Stimulated activated CD4-positive, alpha-beta T cell treated with anti-CD3 and anti-CD28 coated beads, Interleukin-1b, Interleukin-23, amount 100 ng/mL, for 24 hours (primary cell): Measurements from ENCODE around the gene KATNAL2.
"Not testable (repeated sequence)": the region's sequence is repeated elsewhere in the genome, so short reads cannot be mapped to it uniquely, and the experiment has no call there.

ENCODE experiments used
- DNase-seq, 4 experiments: peaks; one replicate each; pipeline ENCODE4 v3.0.0-alpha.2; 2020; ENCODE audit warnings: low read depth in 4 of 4, low spot score in 1 of 4

The KATNAL2 gene

DNA sequence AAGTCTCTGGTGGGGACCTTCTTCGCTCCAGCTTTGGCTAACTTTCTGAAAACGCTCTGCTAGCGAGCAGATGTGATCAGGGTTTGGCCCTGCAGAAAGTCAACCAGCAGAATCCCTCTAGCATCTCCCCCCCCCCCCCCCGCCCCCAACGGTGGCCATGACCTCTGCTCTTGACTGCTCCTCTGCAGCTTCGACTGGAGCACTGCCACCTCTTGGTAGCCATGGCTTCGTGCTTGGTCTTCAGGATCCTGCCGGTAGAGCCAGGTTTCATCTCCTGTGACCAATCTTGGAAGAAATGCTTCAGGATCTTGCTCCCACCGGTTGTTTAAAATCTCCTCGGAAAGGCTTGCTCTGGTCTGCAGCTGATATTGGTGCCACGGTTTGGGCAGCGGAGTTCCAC is 113.5 kb downstream of the KATNAL2 start:
- not testable (repeated sequence) for DNase-seq

DNA sequence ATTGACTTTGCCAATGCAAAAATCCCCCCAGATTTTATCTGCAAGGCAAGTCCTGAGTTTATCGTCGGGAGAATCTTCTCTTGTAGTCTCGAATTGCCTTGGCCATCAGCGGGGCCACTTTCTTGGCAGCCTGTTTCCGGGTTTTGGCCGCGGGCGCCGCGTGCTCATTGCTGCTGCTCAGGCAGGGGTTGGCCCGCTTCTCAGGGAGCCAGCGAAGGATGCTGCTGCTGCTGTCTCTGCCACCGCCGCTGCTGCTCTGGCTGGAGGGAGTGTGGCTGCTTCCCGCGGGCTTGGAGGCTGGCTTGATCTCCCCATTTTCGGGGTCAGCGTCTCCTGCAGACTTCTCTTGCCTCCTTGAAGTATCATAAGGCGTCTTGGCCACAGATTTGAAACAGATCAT is 115.5 kb downstream of the KATNAL2 start:
- DNase-seq, result no peak

DNA sequence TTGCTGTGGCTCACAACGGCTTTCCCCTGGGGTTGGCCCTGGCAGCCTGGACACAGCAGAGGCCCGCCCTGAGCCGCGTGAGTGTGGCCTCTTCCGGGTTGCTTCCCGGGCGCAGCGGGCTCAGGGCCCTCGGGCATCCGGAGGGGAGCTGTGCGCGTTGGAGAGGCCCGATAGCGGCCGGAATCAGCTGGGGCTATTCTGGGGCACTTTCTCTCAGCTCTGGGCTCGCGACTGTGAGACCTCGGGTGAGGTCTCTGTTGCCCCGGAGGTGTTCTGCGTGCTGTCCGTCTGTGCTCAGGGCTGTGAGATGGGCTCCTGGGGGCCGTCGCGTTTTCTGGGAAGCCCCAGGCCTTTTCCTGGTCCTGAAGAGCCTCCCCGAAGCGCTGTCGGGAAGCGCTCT is 117.2 kb downstream of the KATNAL2 start:
- not testable (repeated sequence) for DNase-seq

DNA sequence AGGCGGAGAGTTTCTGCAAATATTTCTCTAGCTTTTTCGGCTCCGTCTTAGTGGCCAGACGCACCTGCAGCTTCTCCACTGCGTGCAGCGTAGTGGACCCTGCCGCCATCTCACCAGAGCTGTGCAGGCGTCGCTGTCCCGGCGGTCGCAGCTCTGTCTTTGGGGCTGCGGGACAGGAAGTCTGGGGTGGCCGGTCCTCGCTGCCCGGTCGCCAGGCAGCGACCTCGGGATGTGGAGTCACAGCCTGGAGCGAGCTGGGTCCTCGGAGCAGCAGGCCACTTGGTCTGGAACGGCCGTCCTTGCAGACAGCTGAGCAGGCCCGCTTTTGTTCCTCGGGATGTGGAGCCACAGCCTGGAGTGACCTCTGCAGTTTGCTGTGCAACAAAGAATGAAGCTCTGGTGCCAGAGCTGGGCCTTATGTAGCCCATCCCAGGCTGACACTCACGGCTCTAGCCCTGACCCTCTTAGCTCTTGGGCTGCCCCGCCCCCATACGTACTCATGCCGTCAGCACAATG is 117.8 kb downstream of the KATNAL2 start, which contains the start of gene ELOA2:
Gene ELOA2 (minus strand): TSS at position 466 of the 516 bp plus-strand sequence. CDS start 357 bp downstream, at position 109.
- DNase-seq, result no peak

DNA sequence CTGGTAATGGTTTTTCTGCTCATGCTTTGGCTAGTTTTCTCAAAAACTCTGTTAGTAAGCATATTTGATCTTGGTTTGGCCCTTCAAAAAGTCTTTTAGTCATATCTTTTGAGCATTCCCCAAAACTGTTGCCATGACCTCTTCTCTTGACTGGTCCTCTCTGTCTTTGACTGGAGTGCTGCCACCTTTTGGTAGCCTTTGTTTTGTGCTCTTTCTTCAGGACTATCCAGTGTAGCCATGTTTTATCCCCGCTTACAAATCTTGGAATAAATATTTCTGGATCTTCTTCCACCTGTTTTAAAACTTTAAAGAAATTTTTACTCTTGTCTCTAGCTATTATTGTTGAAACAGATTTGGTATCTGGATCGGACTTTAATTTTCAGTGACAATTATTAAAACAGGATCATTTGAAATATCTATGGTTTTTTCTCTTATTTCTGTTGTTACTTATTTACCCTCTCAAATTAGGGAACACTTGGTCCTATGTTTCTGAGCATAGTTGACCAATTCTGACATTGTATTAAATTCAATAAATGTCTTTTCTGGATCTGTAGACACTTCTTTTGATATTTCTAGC is 119.0 kb downstream of the KATNAL2 start:
- DNase-seq, result no peak

DNA sequence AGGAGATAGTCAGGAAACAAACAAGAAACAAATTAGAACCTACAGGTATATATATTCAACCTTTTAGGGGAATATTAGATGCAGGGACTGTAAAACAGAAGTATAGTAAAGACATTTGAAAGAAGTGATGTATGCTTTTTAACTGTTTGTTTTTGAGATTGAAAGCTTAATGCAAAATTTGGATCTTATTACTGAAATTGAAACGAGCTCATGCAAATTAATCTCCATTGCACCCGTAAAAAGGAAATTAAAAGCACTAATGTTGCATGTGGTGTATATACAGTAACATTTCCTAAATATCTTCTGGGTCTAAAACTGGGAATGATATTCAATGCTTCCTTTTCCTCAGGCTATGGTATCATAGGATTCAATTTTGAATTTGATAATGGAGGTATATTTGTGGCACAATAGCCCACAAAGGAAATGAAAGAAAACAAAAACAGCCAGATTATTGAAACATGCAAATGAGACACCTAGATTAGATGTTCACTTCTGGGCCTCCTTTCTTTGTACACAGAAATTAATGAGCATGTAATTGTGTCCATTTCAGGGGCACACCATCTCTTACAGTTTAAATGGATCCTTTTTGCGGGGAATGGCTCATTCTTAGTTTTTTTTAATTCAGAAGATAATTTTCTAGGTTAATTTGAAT is 119.7 kb downstream of the KATNAL2 start:
- no peak for DNase-seq

DNA sequence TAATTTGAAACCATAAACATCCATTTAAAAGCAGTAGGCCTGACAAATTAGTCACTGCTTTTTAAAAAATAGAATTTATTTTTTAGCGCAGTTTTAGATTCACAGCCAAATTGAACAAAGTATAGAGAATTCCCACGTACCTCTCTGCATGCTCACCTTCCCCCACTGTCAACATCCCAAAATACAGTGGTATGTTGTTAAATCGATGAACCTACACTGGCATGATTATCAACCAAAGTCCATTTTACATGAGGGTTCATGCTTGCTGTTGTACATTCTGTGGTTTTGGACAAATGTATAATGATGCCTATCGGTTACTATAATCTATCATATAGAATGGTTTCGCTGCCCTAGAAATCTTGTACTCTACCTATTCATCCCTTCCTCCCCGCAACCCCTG is 123.6 kb downstream of the KATNAL2 start:
- no peak for DNase-seq

DNA sequence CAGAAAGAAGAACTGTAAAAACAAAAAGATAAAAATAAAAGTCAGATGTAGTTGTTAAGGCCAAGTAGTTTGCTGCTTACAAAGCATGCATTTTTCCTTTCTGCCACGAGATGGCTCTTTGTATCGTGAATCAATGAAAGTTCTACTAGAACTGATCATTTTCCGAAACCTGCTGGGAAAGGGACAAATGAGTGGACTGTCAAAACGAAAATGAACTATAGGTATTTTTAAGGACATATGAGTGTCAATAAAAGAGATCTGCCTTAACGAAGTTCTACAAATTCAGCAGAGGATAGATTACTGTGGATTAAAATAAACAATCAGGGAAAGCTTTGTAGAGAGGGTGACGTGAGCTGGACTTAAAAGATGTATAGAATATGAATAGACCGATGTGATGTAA is 133.1 kb downstream of the KATNAL2 start:
- no peak for DNase-seq

DNA sequence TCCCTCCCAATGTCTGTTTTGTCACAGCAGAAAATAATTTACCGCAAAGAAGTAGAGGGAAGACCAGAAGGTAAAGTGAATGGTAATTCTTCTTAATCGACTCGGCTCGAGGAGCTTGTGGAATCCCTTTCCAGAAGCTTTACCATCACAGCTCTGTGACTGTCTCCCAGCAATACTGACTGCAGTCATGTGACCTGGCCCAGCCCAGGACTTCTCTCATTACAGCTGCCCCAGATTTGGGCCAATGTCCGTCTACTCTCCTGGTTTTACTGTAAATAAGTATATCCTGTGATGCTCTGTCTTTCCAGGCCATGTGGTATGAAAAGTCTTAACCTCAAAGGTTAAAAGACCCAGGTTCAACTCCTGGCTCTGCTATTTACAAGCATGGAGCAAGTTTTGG is 137.0 kb downstream of the KATNAL2 start:
- DNase-seq, result no peak

DNA sequence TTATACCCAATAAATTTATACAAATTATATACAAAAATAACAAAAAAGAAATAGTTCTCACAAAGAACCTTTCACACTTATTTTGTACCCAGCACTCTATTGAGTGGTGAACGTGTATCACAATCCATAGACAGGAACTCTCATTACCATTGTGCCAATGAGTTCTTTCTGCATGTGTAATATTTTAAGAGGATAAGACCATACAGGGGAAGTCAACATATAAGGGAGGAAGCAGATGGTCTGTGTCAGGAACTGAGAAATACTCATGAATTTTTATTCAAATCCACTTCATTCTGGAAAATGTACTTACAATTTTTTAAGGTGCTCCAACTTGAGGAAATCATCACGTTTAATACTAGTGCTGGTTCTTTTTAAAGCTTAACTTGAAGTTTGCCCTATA is 145.1 kb downstream of the KATNAL2 start:
- no peak for DNase-seq

DNA sequence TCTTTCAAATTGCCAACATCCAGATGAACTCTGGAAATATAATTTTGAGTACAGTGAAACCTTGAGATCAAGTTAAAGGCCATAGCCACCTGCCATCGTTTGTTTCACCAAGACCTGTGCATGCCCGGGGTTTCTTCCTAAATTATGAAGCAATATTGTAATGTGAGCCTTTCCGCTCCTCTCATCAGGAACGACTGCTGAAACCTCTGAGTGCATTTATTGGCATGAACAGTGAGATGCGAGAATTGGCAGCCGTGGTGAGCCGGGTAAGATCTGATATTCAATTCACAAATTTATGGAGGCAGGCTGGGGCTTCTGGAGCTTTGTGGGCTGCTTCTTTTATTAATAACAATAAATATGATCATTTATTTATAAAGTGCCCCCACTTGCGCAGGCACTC is 145.7 kb downstream of the KATNAL2 start:
- no peak for DNase-seq

DNA sequence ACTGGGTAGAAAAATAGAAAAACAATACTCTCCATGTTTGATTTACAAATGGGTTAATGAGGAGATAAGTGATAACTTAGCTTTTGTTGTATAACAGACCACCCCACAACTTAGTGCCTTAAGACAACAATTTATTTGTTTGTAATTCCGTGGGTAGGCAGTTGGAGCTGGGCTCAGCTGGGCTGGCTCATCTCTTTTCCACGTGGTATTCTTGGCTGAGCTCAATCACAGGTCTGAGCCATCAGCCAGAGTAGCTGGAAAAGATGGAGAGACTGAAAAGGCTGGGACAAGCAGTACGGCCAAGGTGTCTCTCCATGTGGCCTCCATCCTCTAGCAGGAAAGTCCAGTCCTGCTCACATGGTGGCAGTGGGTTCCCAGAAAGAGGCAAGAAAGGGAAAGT is 150.2 kb downstream of the KATNAL2 start:
- DNase-seq, result no peak

DNA sequence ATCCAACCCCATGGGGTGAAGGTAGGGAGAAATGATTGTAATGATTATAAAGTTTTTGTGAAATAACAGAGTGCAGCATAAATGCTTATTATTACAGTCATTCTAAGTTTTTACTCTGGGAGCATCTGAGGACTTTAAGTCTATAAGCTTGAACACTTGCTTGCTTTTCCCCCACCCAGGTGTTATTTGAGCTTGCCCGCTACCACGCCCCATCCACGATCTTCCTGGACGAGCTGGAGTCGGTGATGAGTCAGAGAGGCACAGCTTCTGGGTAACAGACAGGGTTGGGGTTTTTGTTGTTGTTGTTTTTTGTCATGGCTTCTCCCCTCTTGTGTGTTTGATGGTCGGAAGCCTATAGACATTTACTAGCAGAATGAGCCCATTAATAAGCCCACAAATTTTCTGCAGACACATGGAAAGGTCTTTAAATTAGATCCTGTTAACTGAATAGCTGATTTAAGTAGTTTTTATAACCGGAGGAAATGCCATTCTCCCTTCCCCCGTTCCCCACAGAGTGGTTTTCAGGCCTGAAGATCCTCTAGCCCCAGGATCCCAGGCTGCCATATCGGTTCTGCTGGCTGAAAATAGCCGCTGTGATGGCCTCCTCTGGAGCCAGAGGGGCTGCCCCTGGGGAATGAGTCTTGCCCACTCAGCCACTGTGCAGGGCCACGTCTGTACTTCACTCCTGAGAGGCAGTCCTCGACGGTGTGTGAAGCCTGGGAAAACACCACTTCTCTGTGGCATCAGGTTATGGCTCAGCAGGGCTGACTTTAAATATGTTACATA is 157.9 kb downstream of the KATNAL2 start:
- no peak for DNase-seq

DNA sequence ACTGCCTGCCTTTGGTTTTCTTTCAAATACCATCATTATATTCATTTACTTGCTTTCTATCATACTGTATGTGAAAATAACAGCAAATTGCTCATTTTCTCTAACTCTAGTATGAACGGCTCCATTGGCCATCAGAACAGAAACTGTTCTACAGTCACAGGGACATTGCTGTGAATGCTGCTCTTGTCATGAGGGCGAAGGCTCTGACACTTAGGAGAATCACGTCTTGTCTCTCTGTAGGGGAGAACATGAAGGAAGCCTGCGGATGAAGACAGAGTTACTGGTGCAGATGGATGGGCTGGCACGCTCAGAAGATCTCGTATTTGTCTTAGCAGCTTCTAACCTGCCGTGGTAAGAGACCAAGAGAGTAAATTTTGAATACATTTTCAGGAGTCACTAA is 159.7 kb downstream of the KATNAL2 start:
- DNase-seq, result no peak

DNA sequence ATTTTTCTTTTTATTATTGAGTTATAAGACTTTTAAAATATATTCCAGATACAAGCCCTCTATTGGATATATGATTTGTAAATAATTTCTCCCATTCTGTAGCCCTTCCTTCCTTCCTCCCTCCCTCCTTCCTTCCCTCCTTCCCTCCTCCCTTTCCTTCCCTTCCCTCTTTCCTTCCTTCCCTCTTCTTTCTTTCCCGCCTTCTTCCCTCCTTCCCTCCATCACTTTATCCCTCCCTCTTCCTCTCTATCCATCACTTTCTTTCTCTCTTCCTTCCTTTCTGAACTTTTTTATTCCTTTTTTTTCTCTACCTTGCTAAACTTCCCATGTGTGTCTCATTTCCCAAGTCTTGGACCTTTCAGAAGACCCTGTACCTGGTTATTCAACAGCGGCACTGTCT is 163.5 kb downstream of the KATNAL2 start:
- no peak for DNase-seq

DNA sequence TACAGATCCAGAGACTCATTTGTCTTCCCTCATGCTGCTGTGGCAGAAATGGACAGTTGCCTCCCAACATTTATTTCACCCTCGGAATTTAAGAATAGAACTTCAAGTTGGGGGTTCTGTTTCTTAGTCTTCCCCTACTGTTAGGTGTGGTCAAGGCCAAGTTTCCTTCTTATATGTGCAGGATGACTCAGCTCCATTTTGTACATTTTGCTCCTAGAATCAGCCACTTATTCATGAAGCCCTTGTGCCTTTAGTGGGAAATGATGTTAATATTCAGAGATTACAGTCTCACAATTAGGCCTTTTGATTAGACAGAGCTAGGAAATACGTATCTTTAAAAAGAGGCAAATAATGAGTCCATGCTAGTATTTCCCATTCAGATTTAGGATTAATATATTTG is 164.2 kb downstream of the KATNAL2 start:
- DNase-seq, result no peak

DNA sequence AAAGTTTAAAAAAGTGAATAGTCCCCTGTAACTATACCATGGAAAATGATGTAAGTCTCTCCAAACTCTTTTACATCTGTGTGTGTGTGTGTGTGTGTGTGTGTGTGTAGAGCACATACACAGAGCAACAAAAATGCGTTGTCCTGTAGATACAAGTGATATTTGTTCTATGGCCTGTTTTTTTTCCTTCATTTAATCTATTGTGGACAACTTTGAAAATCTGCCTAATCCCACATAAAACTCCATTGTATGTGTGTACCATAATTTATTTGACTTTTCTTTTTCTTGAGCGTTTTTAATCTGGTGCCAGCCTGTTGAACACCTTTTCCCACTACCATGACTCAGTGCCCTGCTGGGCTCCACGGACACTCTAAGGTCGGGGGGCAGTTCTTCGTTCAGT is 170.3 kb downstream of the KATNAL2 start:
- DNase-seq, result no peak

DNA sequence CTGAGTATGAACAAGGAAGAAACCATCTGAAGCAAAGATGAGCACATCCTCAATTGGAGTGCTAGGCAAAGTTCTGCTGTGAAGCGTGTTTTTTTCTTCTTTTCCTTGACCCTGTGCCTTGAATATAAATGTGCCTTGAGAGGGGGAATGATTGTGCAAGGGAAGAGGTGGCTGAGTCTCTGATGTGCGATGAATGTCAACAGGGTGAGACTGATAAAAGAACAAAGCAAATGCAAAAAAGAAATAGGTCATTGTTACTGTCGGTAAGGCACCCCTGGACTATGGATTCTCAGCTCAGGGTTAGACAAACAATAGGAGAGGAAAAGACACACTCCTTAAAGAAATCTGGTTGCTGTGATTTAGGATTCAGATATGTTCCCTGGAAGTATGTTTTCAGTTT is 178.4 kb downstream of the KATNAL2 start:
- no peak for DNase-seq

DNA sequence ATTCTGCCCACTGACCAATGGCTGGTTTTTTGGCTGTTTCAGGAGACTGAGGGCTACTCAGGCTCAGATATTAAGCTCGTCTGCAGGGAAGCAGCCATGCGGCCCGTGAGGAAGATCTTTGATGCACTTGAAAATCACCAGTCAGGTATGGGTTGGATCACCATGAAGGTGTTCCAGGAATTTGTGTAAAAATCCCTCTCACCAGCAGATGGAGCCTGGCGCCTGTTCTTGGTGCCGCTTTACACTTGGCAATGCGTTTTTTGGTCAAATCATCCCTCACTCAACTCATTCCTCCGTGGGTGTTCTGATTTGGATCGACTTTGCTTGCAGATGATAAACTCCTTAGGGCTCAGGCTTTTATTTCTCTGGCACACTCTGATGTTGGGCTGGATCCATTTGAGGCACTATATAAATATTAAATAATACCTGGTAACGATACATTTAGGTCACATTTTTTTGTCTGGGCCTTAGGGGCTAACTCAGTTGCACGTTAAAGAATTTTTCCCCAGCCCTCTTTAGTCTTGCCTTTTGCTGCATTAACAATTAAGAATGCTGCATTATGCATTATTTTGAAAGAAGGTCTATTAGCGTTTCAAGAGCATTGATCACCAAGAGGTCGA is 182.9 kb downstream of the KATNAL2 start:
- DNase-seq, result peak; percentile 25 to 35 (median 28)

DNA sequence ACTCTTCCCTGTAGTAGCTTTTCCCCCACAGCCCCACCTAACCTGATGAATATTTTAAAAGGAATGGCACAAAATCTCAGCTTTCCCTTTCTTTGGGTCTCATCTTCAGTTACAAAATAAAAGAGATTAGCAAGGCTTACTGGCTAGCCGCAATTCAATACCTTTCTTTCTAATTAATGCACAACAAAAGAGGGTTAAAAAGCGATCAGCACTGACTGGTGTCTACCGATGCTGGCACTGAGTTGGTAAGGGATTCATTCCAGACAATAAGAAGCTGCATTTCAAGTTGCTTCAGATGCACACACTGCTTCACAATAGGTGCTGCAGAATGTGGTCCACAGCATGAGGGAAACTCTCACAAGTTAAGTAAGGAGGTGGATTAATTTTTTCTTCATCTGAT is 191.0 kb downstream of the KATNAL2 start:
- DNase-seq, result no peak

DNA sequence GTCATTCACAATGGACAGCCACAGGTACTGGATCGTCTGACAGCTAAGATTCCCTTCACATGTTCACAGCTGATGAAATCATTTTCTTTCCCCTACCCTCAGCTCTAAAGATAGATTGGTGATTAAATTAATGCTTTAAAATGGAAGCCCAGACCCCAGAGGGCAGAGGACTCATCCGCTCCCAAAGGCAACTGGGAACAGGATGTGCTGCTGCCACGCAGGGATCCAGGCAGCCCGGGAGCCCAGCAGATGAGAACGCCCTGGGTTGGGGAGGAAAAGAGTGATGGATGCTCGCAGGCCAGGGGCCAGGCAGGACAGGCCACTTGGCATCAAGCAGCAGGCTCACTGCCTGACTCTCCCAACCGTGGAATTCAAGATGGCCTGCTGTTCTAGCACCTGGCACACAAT is 191.6 kb downstream of the KATNAL2 start:
- no peak for DNase-seq

DNA sequence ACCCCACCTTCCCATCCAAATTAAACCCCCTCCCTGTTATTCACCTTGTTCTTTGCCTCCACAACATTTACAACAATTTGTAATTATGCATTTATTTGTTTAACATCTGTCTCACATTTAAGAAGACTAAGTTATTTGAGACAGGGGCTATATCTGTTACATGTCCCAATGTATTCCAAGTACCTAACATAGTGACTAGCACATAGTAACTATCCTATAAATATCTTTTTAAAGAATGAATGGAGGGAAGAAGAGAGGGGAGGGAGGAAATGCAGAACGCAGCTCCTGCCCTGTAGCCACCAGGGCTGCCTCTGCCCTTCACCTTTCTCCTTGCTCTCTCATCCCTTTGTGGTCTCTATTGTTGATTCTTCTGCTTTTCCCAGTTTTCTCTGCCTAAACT is 192.3 kb downstream of the KATNAL2 start:
- DNase-seq, result no peak
